Measurements from ENCODE around the gene NMS.

The NMS gene

GRCh38 chr2:100483895-100484294 lies 13.6 kb downstream of the NMS start:
- no peak overlapping the region for H3K27ac ChIP-seq
- DNase-seq (ENCODE audit: low read depth, low spot score) = no peak

- no peak for DNase-seq (ENCODE audit: low read depth, low spot score)
- no peak overlapping the region for H3K27ac ChIP-seq
These were observed 14.1 kb downstream of the NMS start for GRCh38 chr2:100484390-100484789.

- no peak for DNase-seq (ENCODE audit: low read depth, low spot score)
- H3K27ac ChIP-seq = no peak overlapping the region
These were observed 15.1 kb downstream of the NMS start for GRCh38 chr2:100485396-100485795.

GRCh38 chr2:100494712-100495111 lies 24.4 kb downstream of the NMS start:
- no peak for DNase-seq (ENCODE audit: low read depth, low spot score)
- H3K27ac ChIP-seq = no peak overlapping the region

- no peak for DNase-seq (ENCODE audit: low read depth, low spot score)
- no peak overlapping the region for H3K27ac ChIP-seq
These were observed 32.5 kb downstream of the NMS start for GRCh38 chr2:100502782-100503181.

GRCh38 chr2:100504542-100504941 lies 34.3 kb downstream of the NMS start:
- DNase-seq (ENCODE audit: low read depth, low spot score) = no peak
- H3K27ac ChIP-seq = no peak overlapping the region

- H3K27ac ChIP-seq = no peak overlapping the region
- no peak for DNase-seq (ENCODE audit: low read depth, low spot score)
These were observed 38.8 kb downstream of the NMS start for GRCh38 chr2:100509066-100509465.

- no peak overlapping the region for H3K27ac ChIP-seq
- DNase-seq (ENCODE audit: low read depth, low spot score) = no peak
These were observed 43.4 kb downstream of the NMS start for GRCh38 chr2:100513650-100514049.

GRCh38 chr2:100517556-100517955 lies 47.3 kb downstream of the NMS start:
- no peak for DNase-seq (ENCODE audit: low read depth, low spot score)
- no peak overlapping the region for H3K27ac ChIP-seq

- DNase-seq (ENCODE audit: low read depth, low spot score) = no peak
- H3K27ac ChIP-seq = no peak overlapping the region
These were observed 48.5 kb downstream of the NMS start for GRCh38 chr2:100518801-100519200.

- DNase-seq (ENCODE audit: low read depth, low spot score) = no peak
- no peak overlapping the region for H3K27ac ChIP-seq
These were observed 49.9 kb downstream of the NMS start for GRCh38 chr2:100520224-100520623.

GRCh38 chr2:100522430-100522829 lies 52.1 kb downstream of the NMS start:
- DNase-seq (ENCODE audit: low read depth, low spot score) = no peak
- no peak overlapping the region for H3K27ac ChIP-seq

- H3K27ac ChIP-seq = no peak overlapping the region
- DNase-seq (ENCODE audit: low read depth, low spot score) = no peak
These were observed 54.0 kb downstream of the NMS start for GRCh38 chr2:100524331-100524730.

- no peak overlapping the region for H3K27ac ChIP-seq
- no peak for DNase-seq (ENCODE audit: low read depth, low spot score)
These were observed 56.6 kb downstream of the NMS start for GRCh38 chr2:100526868-100527267.

GRCh38 chr2:100527440-100528015 lies 57.2 kb downstream of the NMS start:
- no peak overlapping the region for H3K27ac ChIP-seq
- no peak for DNase-seq (ENCODE audit: low read depth, low spot score)

- DNase-seq (ENCODE audit: low read depth, low spot score) = no peak
- H3K27ac ChIP-seq = no peak overlapping the region
These were observed 58.9 kb downstream of the NMS start for GRCh38 chr2:100529176-100529575.

GRCh38 chr2:100529900-100530299 lies 59.6 kb downstream of the NMS start:
- H3K27ac ChIP-seq = no peak overlapping the region
- DNase-seq (ENCODE audit: low read depth, low spot score) = no peak

Measured in epithelial cell of prostate (primary cell).